ENCODE measurements around the gene ENGASE.

GRCh38 chr17:79096477-79096876 lies 21.9 kb downstream of the ENGASE start:
- TF ChIP-seq CTCF (IDR thresholded peaks at IDR 0.05; ENCODE audit: low read length) (no peak), EZH2 (IDR thresholded peaks at IDR 0.05; ENCODE audit: borderline replicate concordance, low read length) (no peak)

Measured in OCI-LY1 (cell line).